ENCODE results near the gene PAPOLB. TPM values are rescaled to one million over a fixed set of nuclear protein-coding genes. Genes with fewer than 3 reads are reported as not detected.

Gene PAPOLB
- total and polyA plus RNA-seq, 5 donors from 2014 or later: not detected

DNA sequence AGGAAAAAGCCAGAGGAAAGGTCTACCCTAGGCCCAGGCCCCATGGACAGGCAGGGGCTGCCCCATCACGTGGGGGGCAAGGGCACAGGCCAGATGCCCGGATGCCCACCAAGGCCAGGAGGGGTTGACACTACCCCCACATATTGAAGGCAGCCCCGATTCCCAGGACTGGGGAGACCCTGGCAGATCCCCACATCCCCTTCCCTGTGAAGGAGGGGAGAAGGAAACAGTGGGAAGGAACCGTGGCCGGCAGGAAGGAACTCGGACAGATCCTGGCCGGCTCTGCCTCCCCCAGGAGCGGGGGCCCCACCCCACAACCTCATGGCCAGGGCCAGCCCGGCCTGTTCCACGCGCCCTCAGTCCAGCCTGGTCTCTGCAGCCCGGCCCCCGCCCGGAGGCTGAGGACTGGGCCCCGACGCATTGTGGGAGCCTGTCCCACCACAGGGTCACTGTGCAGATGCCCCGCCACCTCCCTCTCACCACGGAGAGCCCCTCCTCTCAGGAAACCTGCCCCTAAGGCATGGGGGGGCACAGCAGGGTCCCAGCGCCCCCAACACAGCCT, 41.3 kb downstream of the PAPOLB start:
- H3K9me3 ChIP-seq (ENCODE audit: control insufficient read depth in 2 of 2, low read length in 2 of 2): no peaks in the 10 kb centered on the region
- Mint-ChIP-seq H3K4me1 (no peaks in the 10 kb centered on the region), H3K4me3 (no peak overlapping the region), H3K27ac (no peak overlapping the region), H3K9me3 (no peaks in the 10 kb centered on the region), H3K36me3 (no peaks in the 10 kb centered on the region), H3K27me3 (no peaks in the 10 kb centered on the region)
- ATAC-seq (ENCODE audit: low read depth in 2 of 2): no peak
- no peaks in the 10 kb centered on the region for H3K27me3 ChIP-seq (ENCODE audit: control insufficient read depth, insufficient read depth, low read length)
- H3K4me1 ChIP-seq (ENCODE audit: control insufficient read depth, insufficient read depth, low read length, poor library complexity, severe bottlenecking): no peaks in the 10 kb centered on the region
- no peaks in the 10 kb centered on the region for H3K36me3 ChIP-seq (ENCODE audit: control insufficient read depth, insufficient read depth, low read length)
- DNase-seq: no peak
- no peak overlapping the region for H3K4me3 ChIP-seq (ENCODE audit: low read depth, low read length)
- no peak overlapping the region for H3K27ac ChIP-seq (ENCODE audit: insufficient read depth, low read length, poor library complexity, severe bottlenecking)

DNA sequence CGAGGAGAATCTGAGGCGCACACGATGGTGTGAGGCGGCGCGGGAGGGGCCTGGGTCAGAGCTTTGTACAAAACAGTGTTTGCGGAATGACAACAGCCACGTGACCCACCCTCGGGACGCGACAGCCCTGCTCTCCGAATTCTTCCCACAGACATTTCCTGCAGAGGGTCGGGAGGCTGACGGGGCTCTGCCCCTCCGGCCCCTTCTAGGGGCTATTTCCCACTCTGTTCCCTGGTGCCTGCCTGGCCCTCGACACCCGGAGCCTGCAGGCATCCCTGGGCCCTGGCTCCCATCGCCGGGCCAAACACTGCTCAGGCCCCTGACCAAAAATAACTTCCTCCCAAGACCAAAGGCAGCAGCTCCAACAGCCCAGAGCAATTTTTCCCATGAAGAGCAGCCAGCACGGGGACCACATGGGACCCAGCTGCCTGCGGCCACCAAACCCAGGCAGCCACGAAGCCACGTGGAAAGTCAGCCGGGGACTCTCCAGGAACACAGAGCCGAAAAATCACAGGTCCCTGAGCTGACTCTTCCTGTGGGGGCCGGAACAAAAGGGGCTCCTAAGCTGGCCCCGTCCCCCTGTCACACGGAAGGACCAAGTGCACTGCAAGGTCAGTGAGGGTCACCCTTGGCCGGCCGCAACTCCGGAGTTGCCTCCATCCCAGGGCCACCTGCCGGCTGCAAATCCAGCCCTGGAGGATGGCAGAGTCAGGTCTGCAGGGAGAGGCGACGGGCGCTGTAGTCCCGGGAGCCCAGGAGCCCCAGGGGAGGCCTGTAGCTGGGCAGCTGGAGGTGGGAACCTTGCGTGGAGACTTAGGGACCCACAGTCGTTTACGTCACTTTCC, 42.0 kb downstream of the PAPOLB start:
- no peaks in the 10 kb centered on the region for H3K9me3 ChIP-seq (ENCODE audit: control insufficient read depth in 2 of 2, low read length in 2 of 2)
- Mint-ChIP-seq H3K27me3 (no peaks in the 10 kb centered on the region), H3K9me3 (no peaks in the 10 kb centered on the region), H3K4me3 (no peak overlapping the region), H3K4me1 (no peaks in the 10 kb centered on the region), H3K27ac (no peak overlapping the region), H3K36me3 (no peaks in the 10 kb centered on the region)
- H3K4me3 ChIP-seq (ENCODE audit: low read depth, low read length): no peak overlapping the region
- no peaks in the 10 kb centered on the region for H3K36me3 ChIP-seq (ENCODE audit: control insufficient read depth, insufficient read depth, low read length)
- no peak overlapping the region for H3K27ac ChIP-seq (ENCODE audit: insufficient read depth, low read length, poor library complexity, severe bottlenecking)
- DNase-seq (no peak), ATAC-seq (ENCODE audit: low read depth in 2 of 2) (no peak)
- no peaks in the 10 kb centered on the region for H3K4me1 ChIP-seq (ENCODE audit: control insufficient read depth, insufficient read depth, low read length, poor library complexity, severe bottlenecking)
- no peaks in the 10 kb centered on the region for H3K27me3 ChIP-seq (ENCODE audit: control insufficient read depth, insufficient read depth, low read length)

DNA sequence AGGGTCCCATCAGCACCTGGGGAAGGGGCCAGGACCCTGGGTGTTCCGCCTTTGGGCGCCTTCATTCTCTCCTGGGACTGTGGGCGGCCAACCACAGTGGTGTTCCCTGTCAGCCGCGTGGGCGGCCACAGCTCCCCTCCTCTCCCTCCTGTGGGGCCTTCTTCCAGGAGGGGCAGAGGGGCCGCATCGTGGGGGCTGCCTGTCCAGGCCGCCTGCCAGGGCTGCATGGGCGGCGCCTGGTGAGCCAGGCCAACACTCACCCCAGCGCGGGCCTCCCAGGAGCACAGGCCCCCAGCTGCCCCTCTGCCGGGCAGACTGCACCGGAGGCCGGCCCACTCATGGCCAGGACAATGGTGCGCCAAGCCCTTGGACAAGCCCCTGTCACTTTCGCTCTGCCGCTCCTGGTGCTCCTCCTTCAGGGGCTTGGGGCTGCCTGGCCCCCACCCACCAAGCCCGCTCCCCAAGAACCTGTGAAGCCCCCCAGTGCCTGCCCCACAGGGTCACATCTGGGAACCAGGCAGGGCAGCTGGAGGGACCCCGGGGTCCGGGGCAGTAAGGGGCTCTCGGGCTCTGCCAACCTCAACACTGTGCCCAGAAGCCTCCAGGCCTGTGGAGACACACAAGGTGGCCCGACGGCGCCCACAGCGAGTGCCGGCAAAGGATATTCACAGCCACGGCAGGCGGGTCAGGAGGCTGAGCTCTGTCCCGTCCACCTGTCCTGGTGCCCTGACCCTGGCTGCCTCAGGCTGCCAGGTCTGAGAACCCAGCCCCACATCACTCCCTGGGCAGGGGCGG, 43.6 kb downstream of the PAPOLB start:
- Histone ChIP-seq H3K9me3 (ENCODE audit: control insufficient read depth in 2 of 2, low read length in 2 of 2) (no peaks in the 10 kb centered on the region), H3K4me1 (ENCODE audit: control insufficient read depth, insufficient read depth, low read length, poor library complexity, severe bottlenecking) (no peaks in the 10 kb centered on the region), H3K27ac (ENCODE audit: insufficient read depth, low read length, poor library complexity, severe bottlenecking) (no peak overlapping the region), H3K36me3 (ENCODE audit: control insufficient read depth, insufficient read depth, low read length) (no peaks in the 10 kb centered on the region), H3K4me3 (ENCODE audit: low read depth, low read length) (no peak overlapping the region), H3K27me3 (ENCODE audit: control insufficient read depth, insufficient read depth, low read length) (peaks cover under 1% of the 10 kb centered on the region)
- Mint-ChIP-seq H3K4me3 (no peak overlapping the region), H3K27me3 (peaks cover 2% of the 10 kb centered on the region), H3K36me3 (no peaks in the 10 kb centered on the region), H3K27ac (no peak overlapping the region), H3K9me3 (peaks cover 0 to 3% (median 0%) of the 10 kb centered on the region in 7 donors), H3K4me1 (no peaks in the 10 kb centered on the region)
- DNase-seq (no peak), ATAC-seq (ENCODE audit: low read depth in 2 of 2) (no peak)

DNA sequence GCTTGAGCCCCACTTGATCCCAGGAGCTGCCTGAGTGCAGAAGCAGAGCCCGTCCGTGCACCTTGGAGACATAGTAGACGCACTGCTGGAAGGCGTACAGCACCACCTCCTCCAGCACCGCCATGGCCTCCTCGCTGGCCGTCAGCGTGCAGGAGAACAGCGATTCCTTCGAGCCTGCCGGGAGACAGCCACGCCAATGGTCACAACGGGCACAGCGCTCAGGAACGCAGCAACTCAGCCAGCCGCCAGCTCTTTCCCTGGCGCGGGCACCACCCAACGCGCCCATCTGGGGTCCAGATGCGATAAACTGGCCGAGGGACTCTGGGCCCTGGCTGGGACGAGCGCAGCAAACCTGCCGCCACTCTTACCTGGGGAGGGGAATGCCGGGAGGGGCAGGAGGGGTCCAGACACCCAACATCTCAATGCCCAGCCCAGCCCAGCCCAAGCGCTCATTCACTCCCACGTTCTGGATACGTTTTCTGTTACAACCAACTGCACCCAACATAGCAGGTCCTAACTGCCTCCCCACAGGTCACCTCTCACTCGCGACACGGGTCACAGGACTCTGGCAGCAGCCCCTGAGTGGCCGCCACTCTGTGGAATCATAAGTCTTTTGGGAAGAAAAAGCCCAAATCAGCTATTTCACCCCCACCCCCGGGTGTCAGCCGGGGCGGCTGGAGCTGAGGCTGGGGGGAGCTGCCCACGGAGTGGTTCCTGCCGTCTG, 44.5 kb downstream of the PAPOLB start:
- peaks cover 2% of the 10 kb centered on the region for H3K27me3 ChIP-seq (ENCODE audit: control insufficient read depth, insufficient read depth, low read length)
- H3K4me3 Mint-ChIP-seq: no peak overlapping the region

DNA sequence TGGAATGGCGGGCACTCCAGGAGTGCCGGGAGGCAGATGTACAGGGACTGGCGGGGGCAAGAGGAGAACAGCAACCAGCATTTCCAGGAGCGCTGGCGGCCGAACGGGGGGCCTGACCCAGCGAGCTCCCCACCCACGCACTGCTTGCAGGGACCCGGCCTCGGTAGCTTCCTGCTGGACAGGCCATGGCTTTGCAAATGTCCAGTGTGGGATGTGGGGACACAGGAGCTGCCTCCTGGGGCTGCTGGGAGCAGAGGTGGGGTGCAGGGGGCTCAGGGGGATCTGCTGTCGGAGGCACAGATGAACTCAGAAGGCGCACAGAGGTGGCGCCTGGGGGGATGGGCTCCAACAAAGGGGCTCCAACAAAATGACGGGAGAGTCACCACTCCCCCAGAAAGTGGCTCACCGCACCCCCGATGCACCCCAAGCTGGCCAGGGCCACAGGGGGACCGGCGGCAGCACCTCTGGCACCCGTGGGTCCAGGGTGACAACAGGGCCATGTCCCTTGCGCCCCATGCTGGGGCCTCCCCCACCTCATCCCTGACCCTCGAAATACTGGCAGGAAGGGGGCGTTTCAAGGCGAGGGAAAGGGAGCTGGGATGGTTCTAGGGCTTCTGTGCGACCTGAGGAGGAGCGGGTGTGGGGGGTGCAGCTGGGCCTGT, 45.3 kb downstream of the PAPOLB start:
- H3K27me3 Mint-ChIP-seq: peaks cover 10% of the 10 kb centered on the region

More for the DNA sequence above, 44.5 kb downstream of the PAPOLB start:
- Mint-ChIP-seq H3K9me3 (peaks cover 0 to 4% (median 2%) of the 10 kb centered on the region in 7 donors), H3K36me3 (no peaks in the 10 kb centered on the region), H3K27me3 (peaks cover 10% of the 10 kb centered on the region), H3K4me1 (no peaks in the 10 kb centered on the region), H3K27ac (no peak overlapping the region)
- no peaks in the 10 kb centered on the region for H3K9me3 ChIP-seq (ENCODE audit: control insufficient read depth in 2 of 2, low read length in 2 of 2)
- ATAC-seq (ENCODE audit: low read depth in 2 of 2): no peak
- no peaks in the 10 kb centered on the region for H3K4me1 ChIP-seq (ENCODE audit: control insufficient read depth, insufficient read depth, low read length, poor library complexity, severe bottlenecking)
- DNase-seq: no peak
- no peaks in the 10 kb centered on the region for H3K36me3 ChIP-seq (ENCODE audit: control insufficient read depth, insufficient read depth, low read length)
- no peak overlapping the region for H3K27ac ChIP-seq (ENCODE audit: insufficient read depth, low read length, poor library complexity, severe bottlenecking)
- no peak overlapping the region for H3K4me3 ChIP-seq (ENCODE audit: low read depth, low read length)

DNA sequence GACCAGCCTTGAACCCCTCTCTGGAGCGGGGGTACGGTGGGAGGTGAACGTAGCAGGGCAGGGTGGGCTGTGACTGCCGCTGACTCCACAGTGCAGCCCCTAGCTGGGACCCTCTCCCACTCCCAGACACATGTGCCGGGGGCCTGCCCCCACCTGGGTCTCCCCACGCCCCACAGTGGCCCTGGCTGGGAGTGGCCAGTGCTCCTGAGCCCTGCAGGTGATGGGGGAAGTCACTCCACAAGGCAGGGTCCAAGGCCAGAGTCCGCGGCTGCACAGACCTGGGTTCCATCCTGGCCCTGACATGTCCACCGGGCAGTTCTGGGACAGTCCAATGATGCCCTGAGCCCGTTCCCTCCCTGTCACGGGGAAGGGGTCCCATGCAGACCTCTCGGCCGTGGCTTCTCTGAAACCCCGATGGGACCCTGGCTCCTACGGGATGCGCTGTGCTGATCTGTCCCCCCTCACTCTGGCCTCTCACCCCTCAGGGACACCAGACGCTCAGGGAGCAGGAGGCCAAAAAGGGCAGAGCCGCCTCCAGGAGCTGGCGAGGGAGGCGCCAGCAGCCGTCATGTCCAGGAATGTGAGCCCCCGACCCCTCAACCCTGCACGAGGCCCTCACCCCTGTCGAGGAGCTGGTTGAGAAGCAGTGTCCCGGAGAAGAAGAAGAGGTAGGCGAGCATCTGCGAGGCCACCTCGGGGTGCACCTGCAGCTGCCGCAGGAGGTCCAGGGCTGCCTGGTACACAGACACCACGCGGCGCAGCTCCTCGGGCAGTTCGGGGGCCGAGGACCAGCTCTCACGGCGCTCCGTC, 46.0 kb downstream of the PAPOLB start:
- ATAC-seq (ENCODE audit: low read depth in 2 of 2) (no peak), DNase-seq (no peak)
- Mint-ChIP-seq H3K36me3 (no peaks in the 10 kb centered on the region), H3K4me1 (no peaks in the 10 kb centered on the region), H3K27ac (no peak overlapping the region), H3K9me3 (peaks cover 0 to 4% (median 2%) of the 10 kb centered on the region in 7 donors), H3K4me3 (no peak overlapping the region), H3K27me3 (peaks cover 14% of the 10 kb centered on the region)
- Histone ChIP-seq H3K27me3 (ENCODE audit: control insufficient read depth, insufficient read depth, low read length) (peaks cover 2% of the 10 kb centered on the region), H3K36me3 (ENCODE audit: control insufficient read depth, insufficient read depth, low read length) (no peaks in the 10 kb centered on the region), H3K4me3 (ENCODE audit: low read depth, low read length) (no peak overlapping the region), H3K27ac (ENCODE audit: insufficient read depth, low read length, poor library complexity, severe bottlenecking) (no peak overlapping the region), H3K4me1 (ENCODE audit: control insufficient read depth, insufficient read depth, low read length, poor library complexity, severe bottlenecking) (no peaks in the 10 kb centered on the region), H3K9me3 (ENCODE audit: control insufficient read depth in 2 of 2, low read length in 2 of 2) (no peaks in the 10 kb centered on the region)

More for the DNA sequence above, 45.3 kb downstream of the PAPOLB start:
- Histone ChIP-seq H3K4me3 (ENCODE audit: low read depth, low read length) (no peak overlapping the region), H3K27ac (ENCODE audit: insufficient read depth, low read length, poor library complexity, severe bottlenecking) (no peak overlapping the region), H3K4me1 (ENCODE audit: control insufficient read depth, insufficient read depth, low read length, poor library complexity, severe bottlenecking) (no peaks in the 10 kb centered on the region), H3K9me3 (ENCODE audit: control insufficient read depth in 2 of 2, low read length in 2 of 2) (no peaks in the 10 kb centered on the region), H3K27me3 (ENCODE audit: control insufficient read depth, insufficient read depth, low read length) (peaks cover 2% of the 10 kb centered on the region), H3K36me3 (ENCODE audit: control insufficient read depth, insufficient read depth, low read length) (no peaks in the 10 kb centered on the region)
- DNase-seq (no peak), ATAC-seq (ENCODE audit: low read depth in 2 of 2) (no peak)
- H3K9me3 Mint-ChIP-seq: peaks cover 0 to 4% (median 2%) of the 10 kb centered on the region in 7 donors
- H3K36me3 Mint-ChIP-seq: no peaks in the 10 kb centered on the region
- no peak overlapping the region for H3K27ac Mint-ChIP-seq
- H3K4me1 Mint-ChIP-seq: no peaks in the 10 kb centered on the region
- no peak overlapping the region for H3K4me3 Mint-ChIP-seq

Measured in CD4-positive, CD25-positive, alpha-beta regulatory T cell (primary cell).